G401 (cell line): ENCODE results near the gene FRMD8. TPM values are rescaled to one million over a fixed set of nuclear protein-coding genes. Genes with fewer than 3 reads are reported as not detected.

Experiments used
- DNase-seq: peaks from one replicate; pipeline ENCODE4 v3.0.0-alpha.2; 2015; ENCODE audit warnings: low spot score
- in situ Hi-C: cut with HindIII; loops from 2 replicates; pipeline ENCODE4 v1.10.0; 2016; ENCODE audit warnings: low sequenced_read_pairs, mixed read lengths
- total RNA-seq: library from RNA; depleted of rRNA; stranded (reverse); fragments of >200 nt; shearing (Covaris generic); gene quantifications from 2 replicates; pipeline ENCODE4 v1.2.3, GENCODE V29; 2014

Gene FRMD8
- total RNA-seq, 1 experiment from 2014 or later: 31.1 TPM

GRCh38 chr11:65389294-65389980, 3.0 kb downstream of the FRMD8 start:
- in situ Hi-C loops: no loop called here
- DNase-seq: peak; percentile 28

- DNase-seq: peak; percentile 25
- in situ Hi-C loops: no loop called here
Observed at GRCh38 chr11:65390099-65390941, 3.9 kb downstream of the FRMD8 start.

GRCh38 chr11:65390996-65391395, 4.6 kb downstream of the FRMD8 start:
- in situ Hi-C loops: no loop called here
- peak; percentile 25 for DNase-seq

GRCh38 chr11:65392186-65392829, 5.9 kb downstream of the FRMD8 start:
- DNase-seq: no peak
- in situ Hi-C loops: no loop called here

- in situ Hi-C loops: no loop called here
- DNase-seq: no peak
Observed at GRCh38 chr11:65392899-65393298, 6.5 kb downstream of the FRMD8 start.

GRCh38 chr11:65393513-65394079, 7.2 kb downstream of the FRMD8 start:
- in situ Hi-C loops: no loop called here
- DNase-seq: no peak

GRCh38 chr11:65394125-65394536, 7.7 kb downstream of the FRMD8 start:
- DNase-seq: no peak
- in situ Hi-C loops: no loop called here

GRCh38 chr11:65395961-65396530, 9.6 kb downstream of the FRMD8 start:
- no peak for DNase-seq
- in situ Hi-C loops: no loop called here

GRCh38 chr11:65396769-65397745, 10.6 kb downstream of the FRMD8 start:
- in situ Hi-C loops: no loop called here
- DNase-seq: no peak

- DNase-seq: peak; percentile 37
- in situ Hi-C loops: no loop called here
Observed at GRCh38 chr11:65398362-65398910, 12.0 kb downstream of the FRMD8 start.

GRCh38 chr11:65399249-65399648, 12.8 kb downstream of the FRMD8 start:
- DNase-seq: no peak
- in situ Hi-C loops: no loop called here

GRCh38 chr11:65399845-65400244, 13.4 kb downstream of the FRMD8 start:
- in situ Hi-C loops: no loop called here

GRCh38 chr11:65400307-65401072, 14.1 kb downstream of the FRMD8 start:
- in situ Hi-C loops: no loop called here
- DNase-seq: no peak

More at GRCh38 chr11:65399845-65400244, 13.4 kb downstream of the FRMD8 start:
- no peak for DNase-seq

GRCh38 chr11:65401073-65401802, 14.8 kb downstream of the FRMD8 start:
- in situ Hi-C loops: no loop called here
- no peak for DNase-seq

- in situ Hi-C loops: no loop called here
Observed at GRCh38 chr11:65401803-65402248, 15.4 kb downstream of the FRMD8 start.

GRCh38 chr11:65402790-65403189, 16.4 kb downstream of the FRMD8 start:
- in situ Hi-C loops: no loop called here
- no peak for DNase-seq

More at GRCh38 chr11:65401803-65402248, 15.4 kb downstream of the FRMD8 start:
- DNase-seq: no peak
